Measurements from ENCODE around the gene PBX3. TPM values are rescaled to one million over a fixed set of nuclear protein-coding genes. Genes with fewer than 3 reads are reported as not detected.

PBX3 gene
- total RNA-seq, 1 experiment from 2014 or later: 46.0 TPM

GRCh38 chr9:125910286-125910685, 163.1 kb downstream of the PBX3 start:
- no peak overlapping the region for H3T11ph ChIP-seq (ENCODE audit: low read length)
- H3K79me2 ChIP-seq (ENCODE audit: insufficient read depth, low read length): 0 out of 2 replicates have a peak, but pooled peaks cover 2% of the 10 kb centered on the region
- no peaks in the 10 kb centered on the region for H3K9me3 ChIP-seq (ENCODE audit: control insufficient read depth, low read depth, low read length)
- H3K18ac ChIP-seq (ENCODE audit: insufficient read length, low read depth, low read length): no peak overlapping the region
- H3K4me2 ChIP-seq (ENCODE audit: insufficient read depth, insufficient read length, low read length): no peak overlapping the region
- H2BK20ac ChIP-seq (ENCODE audit: low read depth, low read length, poor library complexity, severe bottlenecking): no peak overlapping the region
- H3K9me3 Mint-ChIP-seq: no peaks in the 10 kb centered on the region
- no peak overlapping the region for H4K8ac ChIP-seq (replicated peaks; ENCODE audit: insufficient read length, low read depth, low read length)
- H3K36me3 Mint-ChIP-seq (ENCODE audit: insufficient read depth in 1 of 3, low read depth in 3 of 3): no peaks in the 10 kb centered on the region
- H3K79me1 ChIP-seq (ENCODE audit: insufficient read depth, low read depth, low read length, poor library complexity, severe bottlenecking): no peaks in the 10 kb centered on the region
- no peak overlapping the region for H3K14ac ChIP-seq (ENCODE audit: insufficient read depth, low read length)
- no peak overlapping the region for H2AFZ ChIP-seq (ENCODE audit: low read length)
- H3K56ac ChIP-seq (ENCODE audit: insufficient read length, low read depth, low read length): no peak overlapping the region
- TF ChIP-seq, protein P1, sequence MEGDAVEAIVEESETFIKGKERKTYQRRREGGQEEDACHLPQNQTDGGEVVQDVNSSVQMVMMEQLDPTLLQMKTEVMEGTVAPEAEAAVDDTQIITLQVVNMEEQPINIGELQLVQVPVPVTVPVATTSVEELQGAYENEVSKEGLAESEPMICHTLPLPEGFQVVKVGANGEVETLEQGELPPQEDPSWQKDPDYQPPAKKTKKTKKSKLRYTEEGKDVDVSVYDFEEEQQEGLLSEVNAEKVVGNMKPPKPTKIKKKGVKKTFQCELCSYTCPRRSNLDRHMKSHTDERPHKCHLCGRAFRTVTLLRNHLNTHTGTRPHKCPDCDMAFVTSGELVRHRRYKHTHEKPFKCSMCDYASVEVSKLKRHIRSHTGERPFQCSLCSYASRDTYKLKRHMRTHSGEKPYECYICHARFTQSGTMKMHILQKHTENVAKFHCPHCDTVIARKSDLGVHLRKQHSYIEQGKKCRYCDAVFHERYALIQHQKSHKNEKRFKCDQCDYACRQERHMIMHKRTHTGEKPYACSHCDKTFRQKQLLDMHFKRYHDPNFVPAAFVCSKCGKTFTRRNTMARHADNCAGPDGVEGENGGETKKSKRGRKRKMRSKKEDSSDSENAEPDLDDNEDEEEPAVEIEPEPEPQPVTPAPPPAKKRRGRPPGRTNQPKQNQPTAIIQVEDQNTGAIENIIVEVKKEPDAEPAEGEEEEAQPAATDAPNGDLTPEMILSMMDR (conservative IDR thresholded peaks at IDR 0.05): no peak
- no peak overlapping the region for H2BK15ac ChIP-seq (ENCODE audit: low read depth, low read length)
- no peak overlapping the region for H3K27ac ChIP-seq (ENCODE audit: insufficient read length, low read depth, low read length)
- H2BK120ac ChIP-seq (ENCODE audit: low read depth, low read length, poor library complexity, severe bottlenecking): no peak overlapping the region
- H3K27me3 ChIP-seq (ENCODE audit: insufficient read depth, low read length): no peaks in the 10 kb centered on the region
- no peak overlapping the region for H3K4me3 Mint-ChIP-seq
- H2BK12ac ChIP-seq (ENCODE audit: insufficient read length, low read depth, low read length): no peak overlapping the region
- H3K23ac ChIP-seq (ENCODE audit: insufficient read length, low read depth, low read length): no peak overlapping the region
- H3K4me1 ChIP-seq (ENCODE audit: insufficient read depth, low read length): peaks cover 3% of the 10 kb centered on the region; the same call in 1 of the 2 replicates
- DNase-seq: no peak
- H2BK5ac ChIP-seq (ENCODE audit: insufficient read length, low read length): no peak overlapping the region
- H3K9ac ChIP-seq (ENCODE audit: extremely low read depth, insufficient read length, low read length): no peak overlapping the region
- no CpG with 5 or more reads among the region's 7 CpGs for WGBS (ENCODE audit: extremely low coverage, insufficient read length, low lambda C conversion rate)
- no peak overlapping the region for H4K5ac ChIP-seq (ENCODE audit: insufficient read length, low read depth, low read length)
- H2AK5ac ChIP-seq (ENCODE audit: insufficient read length, low read length): no peak overlapping the region
- H3K23me2 ChIP-seq (ENCODE audit: insufficient read length, low read depth, low read length, poor library complexity, severe bottlenecking): no peaks in the 10 kb centered on the region
- peaks cover 29 to 39% of the 10 kb centered on the region in 2 experiments for H3K4me1 Mint-ChIP-seq
- H3K27me3 Mint-ChIP-seq (ENCODE audit: low read depth): no peaks in the 10 kb centered on the region
- no peak overlapping the region for H4K91ac ChIP-seq (ENCODE audit: insufficient read length, low read depth, low read length)
- no peaks in the 10 kb centered on the region for H4K20me1 ChIP-seq (ENCODE audit: control insufficient read depth, insufficient read depth, insufficient read length)
- H3K27ac Mint-ChIP-seq: no peak overlapping the region
- no peak overlapping the region for H3K4ac ChIP-seq (ENCODE audit: low read depth, low read length)
